Mammary epithelial cell (primary cell): ENCODE data around the gene GPR31.

Source experiments
- CTCF ChIP-seq, 2 donors: IDR thresholded peaks in 1 of 2; conservative IDR thresholded peaks in 1 of 2; 2 replicates each; pipeline ENCODE4 v1.5.1; 2011 to 2012; ENCODE audit warnings: inconsistent platforms in 2 of 2, low read length in 2 of 2, mild to moderate bottlenecking in 2 of 2, control low read depth in 1 of 2, low read depth in 1 of 2; ENCODE audit not compliant: insufficient read depth in 1 of 2; ENCODE audit errors: extremely low read depth in 1 of 2
- EZH2 ChIP-seq: IDR thresholded peaks from 2 replicates; pipeline ENCODE4 v1.6.1; 2012; ENCODE audit warnings: low read length, inconsistent platforms, borderline replicate concordance

- TF ChIP-seq CTCF (conservative IDR thresholded peaks at IDR 0.05 in 1 of 2, IDR thresholded peaks at IDR 0.05 in 1 of 2; ENCODE audit: extremely low read depth in 1 of 2, insufficient read depth in 1 of 2, low read depth in 1 of 2, low read length in 2 of 2) (no peak), EZH2 (no peak)
These were observed 29.8 kb downstream of the GPR31 start for GRCh38 chr6:167127785-167128531.
